Measurements from ENCODE around the gene CROCC2.

The CROCC2 gene

GRCh38 chr2:240952496-240953246 lies 46.5 kb downstream of the CROCC2 start:
- no peak overlapping the region for H3K27ac ChIP-seq
- CTCF ChIA-PET, result interaction anchor here (0.9 kb wide), 1 partner anchor 38 kb away, joined by 3 read pairs; no protein-coding TSS in a partner anchor
- POLR2A ChIA-PET (ENCODE audit: low non-redundant PET), result no interaction called here
- DNase-seq (ENCODE audit: low spot score), result no peak
- no peak for TF ChIP-seq CTCF (conservative IDR thresholded peaks at IDR 0.05; ENCODE audit: low read depth)

GRCh38 chr2:240953426-240954410 lies 47.6 kb downstream of the CROCC2 start:
- DNase-seq (ENCODE audit: low spot score), result no peak
- no peak overlapping the region for H3K27ac ChIP-seq
- ChIA-PET POLR2A (ENCODE audit: low non-redundant PET) (no interaction called here), CTCF (no interaction called here)
- TF ChIP-seq CTCF (conservative IDR thresholded peaks at IDR 0.05; ENCODE audit: low read depth), result no peak

GRCh38 chr2:240954436-240955305 lies 48.5 kb downstream of the CROCC2 start:
- POLR2A ChIA-PET (ENCODE audit: low non-redundant PET), result no interaction called here
- DNase-seq (ENCODE audit: low spot score), result no peak
- TF ChIP-seq CTCF (conservative IDR thresholded peaks at IDR 0.05; ENCODE audit: low read depth), result no peak
- CTCF ChIA-PET, result interaction anchor here (0.6 kb wide), 1 partner anchor 314 kb away, joined by 3 read pairs; no protein-coding TSS in a partner anchor
- no peak overlapping the region for H3K27ac ChIP-seq

- no peak for DNase-seq (ENCODE audit: low spot score)
- ChIA-PET POLR2A (ENCODE audit: low non-redundant PET) (no interaction called here), CTCF (interaction anchor here (0.6 kb wide), 1 partner anchor 314 kb away, joined by 3 read pairs; no protein-coding TSS in a partner anchor)
- H3K27ac ChIP-seq, result no peak overlapping the region
- no peak for TF ChIP-seq CTCF (conservative IDR thresholded peaks at IDR 0.05; ENCODE audit: low read depth)
These were observed 49.4 kb downstream of the CROCC2 start for GRCh38 chr2:240955306-240956170.

GRCh38 chr2:240956171-240956934 lies 50.2 kb downstream of the CROCC2 start:
- CTCF ChIA-PET, result no interaction called here

More at GRCh38 chr2:240956171-240956934, 50.2 kb downstream of the CROCC2 start:
- H3K27ac ChIP-seq, result no peak overlapping the region
- POLR2A ChIA-PET (ENCODE audit: low non-redundant PET), result no interaction called here
- DNase-seq (ENCODE audit: low spot score), result no peak
- TF ChIP-seq CTCF (conservative IDR thresholded peaks at IDR 0.05; ENCODE audit: low read depth), result no peak

Data from RWPE1 (cell line).